Fibroblast of villous mesenchyme (primary cell): ENCODE data around the gene RPL4. TPM values are rescaled to one million over a fixed set of nuclear protein-coding genes. Genes with fewer than 3 reads are reported as not detected.
"Not testable (repeated sequence)": the region's sequence is repeated elsewhere in the genome, so short reads cannot be mapped to it uniquely, and the experiment has no call there.

ENCODE experiments used
- DNase-seq: peaks from one replicate; pipeline ENCODE4 v3.0.0-alpha.2; 2010; ENCODE audit warnings: low read depth
- H3K4me3 ChIP-seq: 2 replicates; pipeline ENCODE4 v1.5.1; 2011; ENCODE audit warnings: low read depth, mild to moderate bottlenecking, low read length
- CTCF ChIP-seq: IDR thresholded peaks from 2 replicates; pipeline ENCODE4 v1.5.1; 2012; ENCODE audit warnings: low read depth, mild to moderate bottlenecking, low read length; ENCODE audit not compliant: insufficient read depth
- total RNA-seq: library from RNA; depleted of rRNA; stranded (reverse); fragments of >200 nt; gene quantifications from 2 replicates; pipeline ENCODE4 v1.2.3, GENCODE V29; 2012

Gene RPL4
- total RNA-seq, 1 donor, result 2,415 TPM

GRCh38 chr15:66502491-66502890, 2.2 kb downstream of the RPL4 start:
- no peak for DNase-seq
- peak overlapping the region; percentile 100 for H3K4me3 ChIP-seq
- no peak for TF ChIP-seq CTCF

GRCh38 chr15:66500346-66500745, 4.3 kb downstream of the RPL4 start:
- not testable (repeated sequence) for H3K4me3 ChIP-seq, DNase-seq

- TF ChIP-seq CTCF, result peak; percentile 40
- peak; percentile 55 for DNase-seq
- no peak overlapping the region for H3K4me3 ChIP-seq
Measured at GRCh38 chr15:66498501-66499386, 5.9 kb downstream of the RPL4 start.

- H3K4me3 ChIP-seq, result peak within 1 kb of the TSS; percentile 78
- peak; percentile 95 for DNase-seq
- peak; percentile 94 for TF ChIP-seq CTCF
Measured at GRCh38 chr15:66497502-66498455, 6.9 kb downstream of the RPL4 start, which contains the start of gene SNAPC5. Gene SNAPC5, minus strand, starts transcription at chr15:66497762. Its CDS starts 31 bp downstream, at chr15:66497731.

- TF ChIP-seq CTCF, result no peak
- H3K4me3 ChIP-seq, result peak overlapping the region; percentile 78
- DNase-seq, result no peak
Measured at GRCh38 chr15:66496951-66497501, 7.6 kb downstream of the RPL4 start.

GRCh38 chr15:66494262-66494661, 10.4 kb downstream of the RPL4 start:
- no peak for DNase-seq
- no peak for TF ChIP-seq CTCF
- H3K4me3 ChIP-seq, result no peak overlapping the region
